NCI-H748 (cell line): ENCODE results near the gene FBXL5.

ENCODE experiments used
- DNase-seq: peaks from one replicate; lab custom pipeline; 2025; ENCODE audit not compliant: unreplicated experiment; lab: John Stamatoyannopoulos, UW

FBXL5 gene

DNA sequence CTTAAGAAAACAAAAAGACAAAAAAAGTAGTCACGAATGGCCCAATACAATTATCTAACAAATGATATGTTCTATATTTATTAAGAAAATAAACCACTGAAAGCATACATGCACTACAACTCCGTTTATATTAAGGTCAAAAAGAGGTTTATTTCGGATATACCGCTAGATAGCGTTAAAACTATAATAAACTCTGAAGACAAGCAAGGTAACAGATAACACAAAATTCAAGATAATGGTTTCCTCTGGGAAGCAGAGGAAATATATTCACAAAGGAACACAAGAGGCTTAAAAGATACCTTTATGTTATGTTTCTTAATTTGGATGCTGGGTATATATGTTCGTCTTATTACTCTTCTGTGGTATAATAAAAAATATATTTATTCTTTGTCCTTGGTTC lies 21.7 kb upstream of the FBXL5 start:
- no peak for DNase-seq

DNA sequence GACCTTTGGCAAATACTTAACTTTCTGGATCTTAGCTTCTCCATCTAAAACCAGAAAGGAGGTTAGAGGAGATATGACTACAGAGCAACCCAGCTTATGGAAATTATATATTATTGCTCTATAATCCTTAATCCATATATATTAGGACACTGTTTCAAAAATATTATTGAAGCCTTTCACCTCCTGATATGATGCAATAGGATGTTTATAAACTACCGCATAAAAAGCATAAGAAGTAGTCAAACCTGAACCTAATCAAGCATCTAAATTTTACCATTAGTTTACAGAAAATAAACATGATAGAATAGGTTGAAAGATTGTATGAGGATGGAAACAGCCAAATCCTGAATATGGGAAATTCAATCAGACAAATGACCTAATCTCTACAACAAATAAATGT lies 20.9 kb upstream of the FBXL5 start:
- DNase-seq, result no peak

DNA sequence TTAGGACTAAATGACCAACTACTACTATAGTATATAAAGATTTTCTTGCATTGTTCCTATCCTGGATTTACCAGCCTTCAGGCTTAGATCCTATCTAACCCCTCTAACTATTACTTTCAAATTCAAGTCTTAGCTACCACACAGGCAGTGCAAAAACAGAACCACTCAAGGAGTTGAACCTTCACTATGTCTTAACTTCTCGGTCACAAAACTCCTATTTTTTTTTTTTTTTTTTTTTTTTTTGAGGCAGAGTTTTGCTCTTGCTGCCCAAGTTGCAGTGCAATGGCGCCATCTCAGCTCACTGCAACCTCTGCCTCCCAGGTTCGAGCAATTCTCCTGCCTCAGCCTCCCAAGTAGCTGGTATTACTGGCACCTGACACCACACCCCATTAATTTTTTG lies 20.2 kb upstream of the FBXL5 start:
- DNase-seq, result no peak

DNA sequence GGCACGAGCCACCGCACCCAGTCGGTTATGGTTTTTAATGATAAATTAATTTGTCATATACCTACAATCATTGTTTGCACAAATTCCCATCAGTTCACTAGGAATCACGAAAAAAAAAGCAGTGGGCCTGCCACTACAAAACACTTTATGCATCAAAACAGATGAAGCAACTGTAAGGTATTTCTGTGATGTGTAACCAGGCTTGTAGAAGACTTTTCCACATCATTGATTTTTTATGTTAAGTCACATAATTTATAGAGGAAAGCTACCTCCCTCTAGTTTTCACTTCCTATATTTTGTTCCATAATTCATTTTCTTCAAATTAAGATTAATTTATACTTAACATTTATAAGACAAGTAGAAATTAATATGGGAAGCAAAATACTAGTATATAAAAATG lies 19.8 kb upstream of the FBXL5 start:
- DNase-seq, result no peak

DNA sequence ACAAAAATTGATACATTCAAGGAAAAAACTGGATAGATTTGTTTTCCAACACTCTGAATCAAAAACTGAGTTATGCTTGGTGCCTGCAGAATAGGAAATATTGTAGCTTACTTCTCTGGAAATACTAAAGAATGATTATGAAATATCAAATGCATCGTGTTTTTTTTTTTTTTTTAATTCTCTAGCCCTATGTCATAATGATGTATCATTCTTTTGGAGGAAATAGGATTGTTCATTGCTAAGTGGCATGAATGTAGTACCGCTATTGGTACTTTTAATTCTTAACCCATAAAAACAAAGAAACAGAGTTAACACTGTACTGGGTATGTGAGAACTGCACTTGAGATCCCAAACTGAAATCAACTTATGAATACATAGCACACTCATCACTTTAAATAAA lies 18.9 kb upstream of the FBXL5 start:
- DNase-seq, result no peak

DNA sequence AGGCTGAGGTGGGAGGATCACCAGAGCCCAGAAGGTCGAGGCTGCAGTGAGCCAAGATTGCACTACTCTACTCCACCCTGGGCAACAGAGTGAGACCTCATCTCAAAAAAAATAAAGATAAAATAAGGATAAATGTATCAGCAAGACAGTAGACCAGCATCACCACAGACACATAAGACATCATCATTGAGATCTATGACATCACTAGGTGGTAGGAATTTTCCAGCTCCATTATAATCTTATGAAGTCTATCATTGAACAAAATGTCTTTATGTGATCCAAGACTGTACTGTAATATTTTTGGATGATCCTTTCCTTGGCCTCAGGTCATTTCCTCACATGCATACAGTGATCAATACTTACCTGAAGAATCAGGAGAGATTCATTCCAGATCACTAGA lies 18.2 kb upstream of the FBXL5 start:
- no peak for DNase-seq

DNA sequence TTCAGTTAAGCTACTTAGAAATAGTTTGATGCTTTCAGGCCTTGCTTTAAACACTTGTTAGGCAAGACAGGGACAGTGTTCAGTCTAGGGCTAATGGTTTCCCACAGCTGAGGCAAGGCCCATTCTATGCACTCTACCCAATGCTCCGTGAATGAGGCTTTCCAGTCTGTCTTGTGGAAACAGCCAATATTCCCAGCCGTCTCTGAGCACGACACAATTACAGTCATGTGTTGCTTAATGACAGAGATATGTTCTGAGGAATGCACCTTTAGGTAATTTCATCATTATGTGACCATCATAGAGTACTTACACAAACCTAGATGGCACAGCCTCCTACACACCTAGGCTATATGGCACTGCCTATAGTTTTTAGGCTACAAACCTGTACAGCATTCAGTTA lies 16.9 kb upstream of the FBXL5 start:
- no peak for DNase-seq

DNA sequence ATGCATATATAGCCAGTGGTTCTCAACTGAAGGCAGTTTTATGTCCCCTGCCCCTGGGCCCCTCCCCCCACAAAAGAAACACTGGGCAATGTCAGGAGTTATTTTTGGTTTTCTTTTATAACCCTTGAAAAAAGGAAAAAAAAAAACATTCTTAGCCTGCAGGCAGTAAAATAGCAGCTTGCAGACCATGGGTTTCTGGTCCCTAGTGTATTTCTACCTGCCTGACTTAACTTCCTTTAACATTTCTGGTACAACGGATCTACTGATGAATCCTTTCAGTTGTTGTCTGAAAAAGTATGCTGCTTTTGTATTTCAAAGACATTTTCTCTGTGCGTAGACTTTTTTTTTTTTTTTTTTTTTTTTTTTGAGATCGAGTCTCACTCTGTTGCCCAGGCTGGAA lies 15.4 kb upstream of the FBXL5 start:
- DNase-seq, result no peak

DNA sequence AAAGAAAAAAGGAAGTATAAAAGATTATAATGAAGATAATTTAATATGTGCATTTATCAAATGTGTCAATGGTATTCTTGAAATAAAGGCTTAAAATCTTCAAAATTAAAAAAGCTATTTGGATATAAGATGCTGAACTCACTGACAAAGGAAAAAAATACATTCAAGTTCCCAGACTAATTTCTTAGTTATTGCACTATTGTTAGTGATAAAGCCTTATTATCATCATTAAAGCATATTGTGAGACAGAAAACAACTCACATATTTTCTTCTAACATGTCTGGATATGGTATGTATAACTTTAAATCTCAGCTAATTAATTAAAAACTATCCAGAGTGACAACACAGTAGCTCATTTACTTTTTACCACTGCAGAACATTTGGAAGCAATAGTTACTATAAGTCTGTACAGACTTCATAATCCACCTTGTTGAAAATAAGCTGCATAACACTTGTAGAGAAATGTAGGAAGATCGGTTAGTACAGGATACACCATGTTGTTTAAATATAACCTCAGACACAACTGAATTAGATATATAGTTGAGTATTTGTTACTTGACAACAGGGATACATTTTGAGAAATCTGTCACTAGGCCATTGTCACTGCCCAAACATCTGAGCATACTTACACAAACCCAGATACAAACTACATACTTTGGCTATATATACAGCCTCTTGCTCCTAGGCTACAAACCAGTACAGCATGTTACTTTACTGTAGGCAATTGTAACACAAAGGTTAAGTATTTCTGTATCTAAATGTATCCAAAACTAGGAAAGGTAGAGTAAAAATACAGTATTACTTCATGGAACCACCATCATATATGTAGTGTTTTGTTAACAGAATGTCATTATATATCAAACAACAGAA lies 13.6 kb upstream of the FBXL5 start:
- DNase-seq, result no peak

DNA sequence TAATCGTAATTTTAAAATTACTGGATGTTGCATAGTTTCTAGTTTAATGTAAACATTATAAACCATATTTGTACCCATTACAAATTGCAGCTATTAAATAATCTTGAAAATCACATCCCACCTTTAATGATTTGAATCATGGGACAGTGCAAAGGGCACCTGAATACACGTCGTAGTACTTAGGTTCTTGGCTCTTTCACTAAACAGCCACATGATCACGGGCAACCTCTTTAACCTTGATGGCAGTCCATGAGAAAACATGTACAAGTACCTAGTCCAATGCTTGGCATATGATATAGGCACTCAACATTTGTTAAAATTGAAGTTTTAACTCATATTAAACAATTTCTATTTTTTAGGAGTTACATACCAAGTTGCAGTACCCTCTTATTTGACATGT lies 11.8 kb upstream of the FBXL5 start:
- no peak for DNase-seq

DNA sequence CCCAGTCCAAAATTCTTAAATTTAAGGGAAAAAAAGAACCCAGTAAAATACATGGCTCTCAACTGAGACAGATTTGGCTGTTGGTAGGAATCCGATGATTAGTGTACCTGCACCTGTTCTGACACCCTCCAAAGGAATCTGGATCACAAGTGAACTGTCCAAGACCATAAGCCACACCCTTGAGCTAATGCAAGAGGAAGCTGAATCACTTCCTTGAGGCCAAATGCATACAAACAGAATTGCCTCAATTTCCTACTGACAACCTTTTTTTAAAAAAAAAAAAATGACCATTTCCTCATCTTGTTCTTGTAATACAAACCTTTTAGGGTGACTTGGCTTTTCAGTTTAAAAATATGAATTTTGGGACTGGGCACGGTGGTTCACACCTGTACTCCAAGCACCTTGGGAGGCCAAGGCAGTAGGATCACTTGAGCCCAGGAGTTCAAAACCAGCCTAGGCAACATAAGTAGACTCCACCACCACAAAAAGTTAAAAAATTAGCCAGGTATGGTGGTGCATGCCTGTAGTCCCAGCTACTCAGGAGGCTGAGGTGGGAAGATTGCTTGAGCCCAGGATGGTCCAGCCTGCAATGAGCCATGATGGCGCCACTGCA lies 10.7 kb upstream of the FBXL5 start:
- DNase-seq, result no peak

- DNase-seq, result no peak
Measured at GRCh38 chr4:15659768-15660570, 4.8 kb upstream of the FBXL5 start.

DNA sequence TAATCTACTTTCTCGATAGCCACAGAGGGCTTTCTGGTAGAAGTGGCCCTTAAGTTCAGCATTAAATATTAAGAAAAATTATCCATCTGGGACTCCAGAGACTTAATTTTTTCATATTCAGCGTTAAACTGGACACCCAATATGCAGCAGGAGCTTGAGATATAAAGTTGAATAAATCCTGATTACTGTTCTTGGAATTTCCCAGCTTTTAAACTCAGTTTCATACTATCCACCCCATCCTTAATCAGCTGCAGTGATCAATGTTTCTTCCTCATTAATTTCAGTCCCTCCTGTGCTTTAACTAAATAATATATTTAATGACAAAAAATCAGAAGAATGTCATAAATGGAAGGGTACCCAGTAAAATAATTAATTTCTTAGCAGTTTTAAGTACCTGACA lies 3.6 kb upstream of the FBXL5 start:
- DNase-seq, result no peak

GRCh38 chr4:15658136-15658770 lies 3.1 kb upstream of the FBXL5 start:
- no peak for DNase-seq

GRCh38 chr4:15657366-15657765 lies 2.2 kb upstream of the FBXL5 start:
- no peak for DNase-seq

DNA sequence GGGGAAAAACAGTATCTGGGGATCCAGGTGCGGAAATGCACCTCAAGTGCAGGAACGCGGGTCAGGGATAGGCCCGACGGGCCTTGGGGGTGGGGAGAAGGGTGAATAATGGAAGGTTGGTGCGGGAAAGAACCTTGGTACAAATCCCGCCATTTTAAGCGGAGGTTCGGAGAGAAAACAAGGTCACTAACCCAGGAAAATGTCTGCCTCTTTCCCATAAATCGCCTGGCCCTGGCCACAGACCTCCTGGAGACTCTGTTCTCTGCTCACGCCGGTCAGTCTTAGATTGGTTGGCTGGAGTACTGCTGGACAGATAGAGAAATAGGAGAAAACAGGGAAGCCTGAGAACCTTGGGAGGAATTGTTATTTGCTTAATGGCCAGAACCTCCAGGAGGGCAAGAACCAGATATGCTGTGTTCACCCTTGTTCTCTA lies 897 bp upstream of the FBXL5 start:
- DNase-seq, result peak; percentile 76

GRCh38 chr4:15654593-15655222 lies 449 bp downstream of the FBXL5 start:
- DNase-seq, result peak; percentile 66

DNA sequence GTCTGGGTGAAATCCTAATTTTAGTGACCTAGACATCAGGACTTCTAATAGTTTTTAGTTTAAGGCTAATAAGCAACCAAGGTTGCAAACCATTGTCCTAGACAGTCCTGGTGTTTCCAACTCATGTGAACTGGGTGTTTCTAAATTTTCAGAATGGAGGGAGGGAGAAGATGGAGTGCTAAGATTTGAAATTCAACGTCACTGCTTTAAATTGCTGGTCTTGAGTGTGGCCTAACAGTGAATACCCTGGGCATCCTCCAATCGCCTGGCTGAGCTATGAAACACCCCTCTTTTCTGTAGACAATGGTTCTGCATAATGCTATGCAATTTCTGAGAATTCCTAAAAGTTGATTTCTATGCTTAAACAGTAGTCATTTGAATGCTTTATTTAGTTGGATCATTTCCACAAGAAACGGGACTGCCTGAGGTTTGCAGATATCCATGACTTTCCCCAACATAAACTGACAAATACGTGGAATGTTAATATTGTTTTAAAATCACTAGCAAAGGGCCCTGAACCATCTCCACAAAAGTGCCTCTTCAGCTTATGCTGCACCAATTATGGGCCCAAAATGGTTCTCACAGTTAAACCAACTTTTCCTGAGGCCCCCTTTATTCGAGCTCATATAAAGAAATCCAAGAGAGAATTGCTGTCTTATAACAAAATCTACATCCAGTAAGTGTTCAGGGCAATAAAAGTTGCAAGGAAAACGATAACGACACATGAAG lies 1.1 kb downstream of the FBXL5 start:
- peak; percentile 44 for DNase-seq

- no peak for DNase-seq
Measured at GRCh38 chr4:15653420-15653819, 1.7 kb downstream of the FBXL5 start.

GRCh38 chr4:15652841-15653240 lies 2.3 kb downstream of the FBXL5 start:
- DNase-seq, result no peak
